ENCODE results near the gene EDAR. TPM values are rescaled to one million over a fixed set of nuclear protein-coding genes. Genes with fewer than 3 reads are reported as not detected.

The EDAR gene
- polyA plus RNA-seq, 2 of the 4 experiments (the other 2 are of a cell fraction), result 0.05 to 0.26 TPM

DNA sequence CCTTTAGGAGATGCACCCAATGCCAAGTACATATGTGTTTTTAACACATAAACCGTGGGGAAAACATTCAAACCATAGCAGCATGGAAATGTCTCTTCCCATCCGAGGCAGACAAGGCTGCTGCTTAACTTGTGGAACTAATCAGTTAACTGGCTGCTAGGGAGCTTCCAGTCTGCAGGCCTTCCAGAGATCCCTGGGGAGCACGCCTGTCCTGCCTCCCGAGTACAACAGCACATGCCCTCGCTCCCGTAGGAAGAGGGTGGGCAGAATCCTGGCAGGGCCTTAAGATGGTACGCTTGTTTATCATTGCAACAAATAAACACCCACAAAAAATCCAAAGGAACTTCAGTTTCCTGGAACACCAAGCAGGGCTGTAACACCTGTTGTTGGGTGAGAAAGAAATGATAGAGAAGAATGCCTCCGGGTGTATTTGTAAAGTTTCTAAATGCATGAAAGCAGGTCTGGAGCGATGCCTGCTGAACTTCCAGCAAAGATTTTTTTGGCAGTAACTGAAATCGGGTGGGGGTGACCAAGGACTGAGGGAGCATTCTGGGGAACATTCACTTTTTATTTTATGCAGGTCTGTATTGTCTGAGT, 56.2 kb downstream of the EDAR start:
- TF ChIP-seq BHLHE40 (IDR thresholded peaks at IDR 0.05; ENCODE audit: low read depth, low read length), result no peak
- TF ChIP-seq, protein P1, sequence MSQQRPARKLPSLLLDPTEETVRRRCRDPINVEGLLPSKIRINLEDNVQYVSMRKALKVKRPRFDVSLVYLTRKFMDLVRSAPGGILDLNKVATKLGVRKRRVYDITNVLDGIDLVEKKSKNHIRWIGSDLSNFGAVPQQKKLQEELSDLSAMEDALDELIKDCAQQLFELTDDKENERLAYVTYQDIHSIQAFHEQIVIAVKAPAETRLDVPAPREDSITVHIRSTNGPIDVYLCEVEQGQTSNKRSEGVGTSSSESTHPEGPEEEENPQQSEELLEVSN (IDR thresholded peaks at IDR 0.05; ENCODE audit: borderline replicate concordance, low read depth), result no peak
- no peak for TF ChIP-seq EP300 (IDR thresholded peaks at IDR 0.05)
- TF ChIP-seq NFE2L2 (conservative IDR thresholded peaks at IDR 0.05; ENCODE audit: low read length), result no peak
- TF ChIP-seq ESRRA (IDR thresholded peaks at IDR 0.05; ENCODE audit: borderline replicate concordance, low read length), result no peak
- TF ChIP-seq, protein P2, sequence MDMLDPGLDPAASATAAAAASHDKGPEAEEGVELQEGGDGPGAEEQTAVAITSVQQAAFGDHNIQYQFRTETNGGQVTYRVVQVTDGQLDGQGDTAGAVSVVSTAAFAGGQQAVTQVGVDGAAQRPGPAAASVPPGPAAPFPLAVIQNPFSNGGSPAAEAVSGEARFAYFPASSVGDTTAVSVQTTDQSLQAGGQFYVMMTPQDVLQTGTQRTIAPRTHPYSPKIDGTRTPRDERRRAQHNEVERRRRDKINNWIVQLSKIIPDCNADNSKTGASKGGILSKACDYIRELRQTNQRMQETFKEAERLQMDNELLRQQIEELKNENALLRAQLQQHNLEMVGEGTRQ (IDR thresholded peaks at IDR 0.05), result no peak
- TF ChIP-seq RFX5 (IDR thresholded peaks at IDR 0.05), result no peak
- no peak for TF ChIP-seq RAD21 (conservative IDR thresholded peaks at IDR 0.05 in 1 of 2, IDR thresholded peaks at IDR 0.05 in 1 of 2)
- TF ChIP-seq HEYL (CRISPR knock-in tag; IDR thresholded peaks at IDR 0.05), result no peak
- no peak for TF ChIP-seq NR3C1 (IDR thresholded peaks at IDR 0.05)
- no peak for TF ChIP-seq CHD2 (IDR thresholded peaks at IDR 0.05; ENCODE audit: low read length, partially characterized antibody)
- no peak for TF ChIP-seq ZFP36 (IDR thresholded peaks at IDR 0.05; ENCODE audit: borderline replicate concordance, partially characterized antibody)
- TF ChIP-seq CBX8 (IDR thresholded peaks at IDR 0.05), result no peak
- no peak for TF ChIP-seq NPAS2 (CRISPR knock-in tag; IDR thresholded peaks at IDR 0.05; ENCODE audit: borderline replicate concordance)
- TF ChIP-seq POLR2AphosphoS2 (conservative IDR thresholded peaks at IDR 0.05; ENCODE audit: low read length), result no peak
- no peak for TF ChIP-seq KDM1A (IDR thresholded peaks at IDR 0.05; ENCODE audit: low read depth)
- no peak for TF ChIP-seq CEBPB (IDR thresholded peaks at IDR 0.05)
- no peak for TF ChIP-seq PHF8 (IDR thresholded peaks at IDR 0.05; ENCODE audit: borderline replicate concordance, low read depth)
- ChIA-PET POLR2A (interaction anchor here (0.7 kb wide), 1 partner anchor 54 kb away, joined by 4 read pairs; no protein-coding TSS in a partner anchor), CTCF (no interaction called here)
- peaks cover 10% of the 10 kb centered on the region; the same call in 1 of the 3 replicates for H3K4me1 ChIP-seq
- DNase-seq (ENCODE audit: low read depth in 1 of 2, low spot score in 1 of 2) (no peak), FAIRE-seq (no peak), ATAC-seq (no peak)
- H3K4me2 ChIP-seq, result no peak overlapping the region
- H3K9me3 ChIP-seq, result no peaks in the 10 kb centered on the region
- H3K27ac ChIP-seq, result no peak overlapping the region
- WGBS (ENCODE audit: missing lambda C conversion rate), result 71% methylated on average over 10 of the region's 10 CpGs
- H3K4me3 ChIP-seq, result no peak overlapping the region

DNA sequence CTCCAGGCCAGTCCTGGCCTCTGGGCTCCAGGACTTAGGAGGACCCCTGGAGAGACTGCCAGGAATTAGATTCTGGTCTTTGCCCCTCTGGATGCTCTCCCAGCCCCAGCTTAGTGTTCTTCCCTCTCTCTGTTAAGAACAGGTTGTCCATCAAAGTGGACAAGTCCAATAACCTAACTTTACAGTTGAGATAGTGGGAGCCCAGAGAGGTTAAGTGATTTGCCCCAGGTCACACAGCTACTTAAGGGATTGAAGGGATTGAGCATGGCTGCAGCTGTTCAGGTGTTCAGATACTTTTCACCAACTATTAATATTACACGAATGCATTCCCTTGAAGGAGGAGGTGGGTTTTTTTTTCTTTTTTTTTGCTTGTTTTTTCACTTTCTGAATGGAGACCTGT, 57.6 kb downstream of the EDAR start:
- H3K4me1 ChIP-seq, result peaks cover 10% of the 10 kb centered on the region; the same call in 1 of the 3 replicates
- DNase-seq (ENCODE audit: low read depth in 1 of 2, low spot score in 1 of 2), result no peak
- ATAC-seq, result no peak
- CTCF ChIA-PET, result interaction anchor here (0.9 to 5.6 kb wide), 6 partner anchors 13 to 579 kb away, joined by 3 to 74 read pairs (median 6); partner anchors contain the start of gene EDAR
- H3K4me2 ChIP-seq, result no peak overlapping the region
- no peak for FAIRE-seq
- H3K27ac ChIP-seq, result no peak overlapping the region
- TF ChIP-seq EHF (CRISPR knock-in tag; IDR thresholded peaks at IDR 0.05), result no peak
- TF ChIP-seq RNF2 (IDR thresholded peaks at IDR 0.05; ENCODE audit: borderline replicate concordance, low read depth), result no peak
- TF ChIP-seq EP300 (IDR thresholded peaks at IDR 0.05), result no peak
- TF ChIP-seq EHMT2 (IDR thresholded peaks at IDR 0.05; ENCODE audit: low read depth), result no peak
- TF ChIP-seq SMC3 (IDR thresholded peaks at IDR 0.05), result no peak
- no peak for TF ChIP-seq NFE2L2 (conservative IDR thresholded peaks at IDR 0.05; ENCODE audit: low read length)
- TF ChIP-seq CBX8 (IDR thresholded peaks at IDR 0.05), result no peak
- TF ChIP-seq MAZ (IDR thresholded peaks at IDR 0.05; ENCODE audit: borderline replicate concordance, low read depth, low read length), result no peak
- TF ChIP-seq, protein P3, sequence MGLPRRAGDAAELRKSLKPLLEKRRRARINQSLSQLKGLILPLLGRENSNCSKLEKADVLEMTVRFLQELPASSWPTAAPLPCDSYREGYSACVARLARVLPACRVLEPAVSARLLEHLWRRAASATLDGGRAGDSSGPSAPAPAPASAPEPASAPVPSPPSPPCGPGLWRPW (IDR thresholded peaks at IDR 0.05), result no peak
- TF ChIP-seq ZC3H11A (IDR thresholded peaks at IDR 0.05), result no peak
- TF ChIP-seq MAFK (IDR thresholded peaks at IDR 0.05; ENCODE audit: partially characterized antibody), result no peak
- no peak for TF ChIP-seq HEYL (CRISPR knock-in tag; IDR thresholded peaks at IDR 0.05)
- no peak for TF ChIP-seq HDAC2 (IDR thresholded peaks at IDR 0.05)
- TF ChIP-seq, protein P4, sequence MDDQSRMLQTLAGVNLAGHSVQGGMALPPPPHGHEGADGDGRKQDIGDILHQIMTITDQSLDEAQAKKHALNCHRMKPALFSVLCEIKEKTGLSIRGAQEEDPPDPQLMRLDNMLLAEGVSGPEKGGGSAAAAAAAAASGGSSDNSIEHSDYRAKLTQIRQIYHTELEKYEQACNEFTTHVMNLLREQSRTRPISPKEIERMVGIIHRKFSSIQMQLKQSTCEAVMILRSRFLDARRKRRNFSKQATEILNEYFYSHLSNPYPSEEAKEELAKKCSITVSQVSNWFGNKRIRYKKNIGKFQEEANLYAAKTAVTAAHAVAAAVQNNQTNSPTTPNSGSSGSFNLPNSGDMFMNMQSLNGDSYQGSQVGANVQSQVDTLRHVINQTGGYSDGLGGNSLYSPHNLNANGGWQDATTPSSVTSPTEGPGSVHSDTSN (IDR thresholded peaks at IDR 0.05), result no peak
- TF ChIP-seq NPAS2 (CRISPR knock-in tag; IDR thresholded peaks at IDR 0.05; ENCODE audit: borderline replicate concordance), result no peak
- TF ChIP-seq RFX5 (IDR thresholded peaks at IDR 0.05), result no peak
- H3K4me3 ChIP-seq, result no peak overlapping the region
- POLR2A ChIA-PET, result no interaction called here
- no peaks in the 10 kb centered on the region for H3K9me3 ChIP-seq
- 31% methylated on average over 1 of the region's 1 CpG for WGBS (ENCODE audit: missing lambda C conversion rate)
